GM18870 (cell line): ENCODE measurements around the gene ZBTB20.

ENCODE experiments used
- ATAC-seq: cut with Tn5 transposase; IDR thresholded peaks from one replicate; pipeline ENCODE4 v1.9.1; 2021; ENCODE audit warnings: moderate library complexity; ENCODE audit not compliant: unreplicated experiment

Gene ZBTB20

GRCh38 chr3:114792159-114792918 is 354.7 kb downstream of the ZBTB20 start:
- ATAC-seq = no peak

GRCh38 chr3:114790752-114791151 is 356.3 kb downstream of the ZBTB20 start:
- ATAC-seq = no peak

- no peak for ATAC-seq
These were observed 357.3 kb downstream of the ZBTB20 start for GRCh38 chr3:114789803-114790202.

- no peak for ATAC-seq
These were observed 371.7 kb downstream of the ZBTB20 start for GRCh38 chr3:114775395-114775794.

- ATAC-seq = no peak
These were observed 376.2 kb downstream of the ZBTB20 start for GRCh38 chr3:114770874-114771273.

GRCh38 chr3:114764056-114764492 is 383.0 kb downstream of the ZBTB20 start:
- no peak for ATAC-seq

- ATAC-seq = no peak
These were observed 384.9 kb downstream of the ZBTB20 start for GRCh38 chr3:114762144-114762543.

- ATAC-seq = no peak
These were observed 386.4 kb downstream of the ZBTB20 start for GRCh38 chr3:114760679-114761078.

GRCh38 chr3:114758831-114759699 is 388.0 kb downstream of the ZBTB20 start:
- no peak for ATAC-seq

GRCh38 chr3:114756506-114757279 is 390.4 kb downstream of the ZBTB20 start:
- ATAC-seq = peak; percentile 90

- ATAC-seq = no peak
These were observed 400.6 kb downstream of the ZBTB20 start for GRCh38 chr3:114746502-114746901.

GRCh38 chr3:114745322-114746240 is 401.5 kb downstream of the ZBTB20 start:
- no peak for ATAC-seq

- no peak for ATAC-seq
These were observed 403.2 kb downstream of the ZBTB20 start for GRCh38 chr3:114743746-114744485.

- no peak for ATAC-seq
These were observed 406.0 kb downstream of the ZBTB20 start for GRCh38 chr3:114741066-114741465.

GRCh38 chr3:114739627-114740026 is 407.5 kb downstream of the ZBTB20 start:
- ATAC-seq = no peak

GRCh38 chr3:114732353-114732752 is 414.7 kb downstream of the ZBTB20 start:
- ATAC-seq = no peak

- no peak for ATAC-seq
These were observed 416.7 kb downstream of the ZBTB20 start for GRCh38 chr3:114730397-114730796.

GRCh38 chr3:114727373-114727772 is 419.7 kb downstream of the ZBTB20 start:
- no peak for ATAC-seq

- ATAC-seq = no peak
These were observed 421.1 kb downstream of the ZBTB20 start for GRCh38 chr3:114725966-114726365.
